Measurements from ENCODE around the gene ARHGAP25. TPM values are rescaled to one million over a fixed set of nuclear protein-coding genes. Genes with fewer than 3 reads are reported as not detected.

The ARHGAP25 gene
- total and polyA plus RNA-seq, 8 donors = 6.1 to 43.5 (median 9.3) TPM

DNA sequence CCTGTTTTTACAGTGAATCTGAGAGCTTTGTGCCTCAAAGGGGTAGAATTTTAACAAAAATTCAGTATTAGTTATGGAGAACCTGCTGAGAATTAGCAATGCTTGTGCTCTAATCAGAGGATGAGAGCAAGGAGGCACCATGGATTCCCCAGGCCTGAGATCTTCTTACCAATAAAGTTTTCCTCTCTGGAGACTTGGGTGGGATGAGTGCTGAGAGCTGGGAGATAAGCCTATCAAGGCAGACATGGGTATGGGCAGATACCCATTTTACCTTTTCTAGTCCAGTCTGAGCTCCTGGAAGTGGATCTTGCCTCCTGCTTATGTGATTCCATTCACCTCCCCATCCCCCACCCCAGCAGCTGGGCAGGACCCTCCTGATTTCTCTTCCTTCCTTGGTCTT lies 82.7 kb downstream of the ARHGAP25 start:
- Histone ChIP-seq H3K36me3 (peaks cover 0 to 98% of the 10 kb centered on the region in 2 donors), H3K4me3 (no peak overlapping the region), H3K27ac (peak overlapping the region in 1 of 2 donors; percentile 60), H3K4me1 (peaks cover 0 to 7% of the 10 kb centered on the region in 2 donors), H3K9me3 (no peaks in the 10 kb centered on the region), H3K27me3 (no peaks in the 10 kb centered on the region)
- intact Hi-C loops (cut with DNase I) = no loop called here
- TF ChIP-seq, protein P1, sequence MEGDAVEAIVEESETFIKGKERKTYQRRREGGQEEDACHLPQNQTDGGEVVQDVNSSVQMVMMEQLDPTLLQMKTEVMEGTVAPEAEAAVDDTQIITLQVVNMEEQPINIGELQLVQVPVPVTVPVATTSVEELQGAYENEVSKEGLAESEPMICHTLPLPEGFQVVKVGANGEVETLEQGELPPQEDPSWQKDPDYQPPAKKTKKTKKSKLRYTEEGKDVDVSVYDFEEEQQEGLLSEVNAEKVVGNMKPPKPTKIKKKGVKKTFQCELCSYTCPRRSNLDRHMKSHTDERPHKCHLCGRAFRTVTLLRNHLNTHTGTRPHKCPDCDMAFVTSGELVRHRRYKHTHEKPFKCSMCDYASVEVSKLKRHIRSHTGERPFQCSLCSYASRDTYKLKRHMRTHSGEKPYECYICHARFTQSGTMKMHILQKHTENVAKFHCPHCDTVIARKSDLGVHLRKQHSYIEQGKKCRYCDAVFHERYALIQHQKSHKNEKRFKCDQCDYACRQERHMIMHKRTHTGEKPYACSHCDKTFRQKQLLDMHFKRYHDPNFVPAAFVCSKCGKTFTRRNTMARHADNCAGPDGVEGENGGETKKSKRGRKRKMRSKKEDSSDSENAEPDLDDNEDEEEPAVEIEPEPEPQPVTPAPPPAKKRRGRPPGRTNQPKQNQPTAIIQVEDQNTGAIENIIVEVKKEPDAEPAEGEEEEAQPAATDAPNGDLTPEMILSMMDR (IDR thresholded peaks at IDR 0.05) = no peak
- no peak for DNase-seq
- ATAC-seq = no peak

DNA sequence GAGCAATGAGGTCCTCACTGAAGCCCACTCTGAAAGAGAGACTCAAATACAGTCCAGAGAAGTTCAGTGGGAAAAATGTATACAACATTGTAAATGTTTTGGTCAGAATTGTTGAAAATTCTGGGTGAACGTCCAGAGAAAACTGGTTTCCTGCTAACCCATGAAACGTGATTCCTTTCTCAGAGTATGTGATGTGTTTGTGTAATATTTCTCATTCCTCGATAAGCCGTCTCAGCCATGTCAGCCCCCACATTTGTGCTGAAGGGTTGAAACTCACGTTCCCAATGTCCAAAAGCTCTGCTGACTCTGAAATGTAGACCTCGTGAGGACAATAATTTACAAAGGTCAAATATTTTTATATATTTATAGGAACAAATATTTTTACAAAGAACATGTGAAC lies 84.9 kb downstream of the ARHGAP25 start:
- Histone ChIP-seq H3K4me1 (peaks cover 0 to 7% of the 10 kb centered on the region in 2 donors), H3K27me3 (no peaks in the 10 kb centered on the region), H3K9me3 (no peaks in the 10 kb centered on the region), H3K36me3 (peaks cover 0 to 98% of the 10 kb centered on the region in 2 donors), H3K27ac (no peak overlapping the region), H3K4me3 (no peak overlapping the region)
- intact Hi-C loops (cut with DNase I) = no loop called here
- DNase-seq (no peak), ATAC-seq (no peak)
- TF ChIP-seq, protein P1 (IDR thresholded peaks at IDR 0.05) = no peak

DNA sequence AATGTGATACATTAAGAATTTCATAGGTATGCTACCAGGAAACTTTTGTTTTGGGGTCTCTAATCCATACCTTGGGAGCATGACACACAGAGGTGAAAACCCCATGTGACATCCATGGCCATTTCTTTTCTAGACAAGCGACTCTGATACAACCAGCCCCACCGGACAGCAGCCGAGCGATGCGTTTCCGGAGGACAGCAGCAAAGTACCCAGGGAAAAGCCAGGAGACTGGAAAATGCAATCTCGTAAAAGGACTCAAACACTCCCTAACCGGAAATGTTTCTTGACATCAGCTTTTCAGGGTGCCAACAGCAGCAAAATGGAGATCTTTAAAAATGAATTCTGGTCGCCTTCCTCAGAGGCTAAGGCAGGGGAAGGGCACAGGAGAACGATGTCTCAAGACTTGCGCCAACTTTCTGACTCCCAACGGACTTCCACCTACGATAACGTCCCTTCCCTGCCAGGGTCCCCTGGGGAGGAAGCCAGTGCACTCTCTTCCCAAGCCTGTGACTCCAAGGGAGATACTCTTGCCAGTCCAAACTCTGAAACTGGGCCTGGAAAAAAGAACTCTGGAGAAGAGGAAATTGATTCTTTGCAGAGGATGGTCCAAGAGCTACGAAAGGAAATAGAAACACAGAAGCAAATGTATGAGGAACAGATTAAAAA lies 87.7 kb downstream of the ARHGAP25 start:
- DNase-seq (no peak), ATAC-seq (no peak)
- H3K36me3 ChIP-seq = peaks cover 0 to 96% of the 10 kb centered on the region in 2 donors
- H3K4me3 ChIP-seq = no peak overlapping the region
- H3K27me3 ChIP-seq = no peaks in the 10 kb centered on the region
- intact Hi-C loops (cut with DNase I) = no loop called here
- H3K27ac ChIP-seq = peak overlapping the region in 1 of 2 donors; percentile 37
- H3K9me3 ChIP-seq = no peaks in the 10 kb centered on the region
- TF ChIP-seq, protein P1 (IDR thresholded peaks at IDR 0.05) = no peak
- H3K4me1 ChIP-seq = peaks cover 0 to 20% of the 10 kb centered on the region in 2 donors

DNA sequence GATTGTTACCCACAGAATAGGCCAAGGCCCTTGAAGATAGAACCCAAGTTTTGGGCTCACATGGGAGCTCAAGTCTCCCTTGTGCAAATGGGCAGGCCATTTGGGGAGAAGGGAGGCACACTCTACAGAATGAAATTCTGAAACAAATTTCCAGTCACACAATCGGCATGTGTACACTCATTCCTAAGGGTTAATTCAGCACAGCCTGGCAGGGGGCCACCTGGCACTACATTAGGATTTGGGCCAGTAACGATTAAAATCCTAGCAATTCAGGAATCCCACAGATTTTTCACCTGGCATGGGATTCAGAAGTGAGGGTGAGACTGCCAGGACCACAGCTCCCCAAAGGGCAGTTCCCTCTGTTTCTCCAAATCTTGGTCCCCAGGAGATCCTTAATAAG lies 90.2 kb downstream of the ARHGAP25 start:
- ATAC-seq = no peak
- Histone ChIP-seq H3K9me3 (no peaks in the 10 kb centered on the region), H3K27me3 (no peaks in the 10 kb centered on the region), H3K27ac (no peak overlapping the region), H3K36me3 (peaks cover 0 to 71% of the 10 kb centered on the region in 2 donors), H3K4me1 (peaks cover 12 to 38% of the 10 kb centered on the region in 2 donors), H3K4me3 (no peak overlapping the region)
- TF ChIP-seq, protein P1 (IDR thresholded peaks at IDR 0.05) = no peak
- no peak for DNase-seq
- intact Hi-C loops (cut with DNase I) = no loop called here

DNA sequence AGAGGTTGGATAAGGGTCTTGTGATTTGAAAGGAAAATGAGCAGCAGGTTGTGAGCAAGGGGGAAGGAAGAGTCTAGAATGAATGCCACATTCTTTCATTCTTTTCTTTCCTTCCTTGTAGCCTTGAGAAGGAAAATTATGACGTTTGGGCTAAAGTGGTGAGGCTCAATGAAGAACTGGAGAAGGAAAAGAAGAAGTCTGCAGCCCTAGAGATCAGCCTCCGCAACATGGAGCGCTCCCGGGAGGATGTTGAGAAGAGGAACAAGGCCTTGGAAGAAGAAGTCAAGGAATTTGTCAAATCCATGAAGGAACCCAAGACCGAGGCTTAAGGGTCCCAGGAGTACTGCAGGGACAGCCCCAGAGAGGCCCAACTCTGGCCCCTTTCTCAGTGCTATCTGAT lies 91.3 kb downstream of the ARHGAP25 start:
- DNase-seq = no peak
- intact Hi-C loops (cut with DNase I) = no loop called here
- peaks cover 12 to 49% of the 10 kb centered on the region in 2 donors for H3K4me1 ChIP-seq
- H3K36me3 ChIP-seq = peaks cover 0 to 61% of the 10 kb centered on the region in 2 donors
- no peak overlapping the region for H3K4me3 ChIP-seq
- no peak for ATAC-seq
- H3K9me3 ChIP-seq = no peaks in the 10 kb centered on the region
- H3K27ac ChIP-seq = peak overlapping the region in 1 of 2 donors; percentile 24
- H3K27me3 ChIP-seq = no peaks in the 10 kb centered on the region
- TF ChIP-seq, protein P1 (IDR thresholded peaks at IDR 0.05) = no peak
